NAMALWA (cell line): Measurements from ENCODE around the gene SKAP2.

Experiments used
- DNase-seq: peaks from one replicate; pipeline ENCODE4 v3.0.0-alpha.2; 2015; ENCODE audit warnings: low spot score

The SKAP2 gene

GRCh38 chr7:26696161-26696560 lies 168.2 kb downstream of the SKAP2 start:
- DNase-seq: no peak

- no peak for DNase-seq
Measured at GRCh38 chr7:26694713-26695112, 169.7 kb downstream of the SKAP2 start.

GRCh38 chr7:26694141-26694540 lies 170.2 kb downstream of the SKAP2 start:
- peak; percentile 35 for DNase-seq

- DNase-seq: no peak
Measured at GRCh38 chr7:26691886-26692285, 172.5 kb downstream of the SKAP2 start.

- DNase-seq: no peak
Measured at GRCh38 chr7:26691406-26691805, 173.0 kb downstream of the SKAP2 start.

- no peak for DNase-seq
Measured at GRCh38 chr7:26690135-26690805, 174.1 kb downstream of the SKAP2 start.

GRCh38 chr7:26688936-26689506 lies 175.4 kb downstream of the SKAP2 start:
- DNase-seq: peak; percentile 28

GRCh38 chr7:26688388-26688787 lies 176.0 kb downstream of the SKAP2 start:
- DNase-seq: no peak

GRCh38 chr7:26687032-26687431 lies 177.4 kb downstream of the SKAP2 start:
- no peak for DNase-seq

- peak; percentile 75 for DNase-seq
Measured at GRCh38 chr7:26686448-26686981, 177.9 kb downstream of the SKAP2 start.

- no peak for DNase-seq
Measured at GRCh38 chr7:26685606-26686005, 178.8 kb downstream of the SKAP2 start.

GRCh38 chr7:26684447-26684846 lies 179.9 kb downstream of the SKAP2 start:
- no peak for DNase-seq

- DNase-seq: no peak
Measured at GRCh38 chr7:26683277-26683676, 181.1 kb downstream of the SKAP2 start.

GRCh38 chr7:26681819-26682418 lies 182.5 kb downstream of the SKAP2 start:
- peak; percentile 78 for DNase-seq

- DNase-seq: no peak
Measured at GRCh38 chr7:26680587-26680986, 183.8 kb downstream of the SKAP2 start.

- DNase-seq: no peak
Measured at GRCh38 chr7:26675143-26675887, 189.1 kb downstream of the SKAP2 start.

GRCh38 chr7:26673858-26674257 lies 190.5 kb downstream of the SKAP2 start:
- DNase-seq: no peak

- DNase-seq: no peak
Measured at GRCh38 chr7:26673271-26673670, 191.1 kb downstream of the SKAP2 start.

- DNase-seq: no peak
Measured at GRCh38 chr7:26670841-26671240, 193.5 kb downstream of the SKAP2 start.

GRCh38 chr7:26670290-26670689 lies 194.1 kb downstream of the SKAP2 start:
- no peak for DNase-seq

GRCh38 chr7:26668821-26669220 lies 195.6 kb downstream of the SKAP2 start:
- DNase-seq: no peak

- DNase-seq: peak; percentile 97
Measured at GRCh38 chr7:26667514-26668133, 196.8 kb downstream of the SKAP2 start.
